ENCODE results near the gene HEY2.

Gene HEY2

DNA sequence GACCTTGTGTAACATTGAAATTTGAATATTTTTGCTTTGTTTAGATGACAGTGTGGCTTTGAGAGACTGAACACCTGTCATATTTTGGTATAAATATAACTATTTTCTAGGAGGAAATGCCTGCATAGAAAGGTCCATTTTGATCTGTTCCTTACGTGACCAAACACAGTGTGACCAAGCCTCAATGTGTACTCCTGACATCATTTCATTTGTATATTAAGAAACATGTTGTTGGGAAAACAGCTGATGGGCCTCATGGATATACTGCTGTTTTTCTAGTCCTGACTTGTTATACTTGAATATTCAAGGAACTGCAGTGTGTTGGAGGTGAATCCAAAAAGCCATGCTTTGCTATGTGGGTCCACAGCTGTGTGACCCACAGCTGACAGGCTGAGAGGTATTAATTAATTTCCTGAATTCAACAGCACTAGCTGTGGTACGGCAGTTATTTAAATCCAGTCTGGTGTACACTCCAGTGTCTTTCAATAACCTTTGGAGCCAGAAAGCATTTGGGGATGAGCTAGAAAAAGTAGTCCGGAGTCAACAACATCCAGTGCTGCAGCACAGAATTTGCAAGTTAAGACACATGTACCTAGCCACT, 60.2 kb downstream of the HEY2 start:
- in situ Hi-C loops (cut with HindIII; ENCODE audit: low pct_ligation_motif_present, low sequenced_read_pairs), result no loop called here
- Histone ChIP-seq H3K27me3 (replicated peaks) (no peaks in the 10 kb centered on the region), H3K36me3 (replicated peaks) (no peaks in the 10 kb centered on the region), H3K4me3 (ENCODE audit: low read depth, low read length) (no peak overlapping the region), H3K27ac (no peak overlapping the region)
- no peak for DNase-seq
- TF ChIP-seq, protein P1, sequence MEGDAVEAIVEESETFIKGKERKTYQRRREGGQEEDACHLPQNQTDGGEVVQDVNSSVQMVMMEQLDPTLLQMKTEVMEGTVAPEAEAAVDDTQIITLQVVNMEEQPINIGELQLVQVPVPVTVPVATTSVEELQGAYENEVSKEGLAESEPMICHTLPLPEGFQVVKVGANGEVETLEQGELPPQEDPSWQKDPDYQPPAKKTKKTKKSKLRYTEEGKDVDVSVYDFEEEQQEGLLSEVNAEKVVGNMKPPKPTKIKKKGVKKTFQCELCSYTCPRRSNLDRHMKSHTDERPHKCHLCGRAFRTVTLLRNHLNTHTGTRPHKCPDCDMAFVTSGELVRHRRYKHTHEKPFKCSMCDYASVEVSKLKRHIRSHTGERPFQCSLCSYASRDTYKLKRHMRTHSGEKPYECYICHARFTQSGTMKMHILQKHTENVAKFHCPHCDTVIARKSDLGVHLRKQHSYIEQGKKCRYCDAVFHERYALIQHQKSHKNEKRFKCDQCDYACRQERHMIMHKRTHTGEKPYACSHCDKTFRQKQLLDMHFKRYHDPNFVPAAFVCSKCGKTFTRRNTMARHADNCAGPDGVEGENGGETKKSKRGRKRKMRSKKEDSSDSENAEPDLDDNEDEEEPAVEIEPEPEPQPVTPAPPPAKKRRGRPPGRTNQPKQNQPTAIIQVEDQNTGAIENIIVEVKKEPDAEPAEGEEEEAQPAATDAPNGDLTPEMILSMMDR (IDR thresholded peaks at IDR 0.05; ENCODE audit: low read depth, low read length, missing control alignments), result no peak

DNA sequence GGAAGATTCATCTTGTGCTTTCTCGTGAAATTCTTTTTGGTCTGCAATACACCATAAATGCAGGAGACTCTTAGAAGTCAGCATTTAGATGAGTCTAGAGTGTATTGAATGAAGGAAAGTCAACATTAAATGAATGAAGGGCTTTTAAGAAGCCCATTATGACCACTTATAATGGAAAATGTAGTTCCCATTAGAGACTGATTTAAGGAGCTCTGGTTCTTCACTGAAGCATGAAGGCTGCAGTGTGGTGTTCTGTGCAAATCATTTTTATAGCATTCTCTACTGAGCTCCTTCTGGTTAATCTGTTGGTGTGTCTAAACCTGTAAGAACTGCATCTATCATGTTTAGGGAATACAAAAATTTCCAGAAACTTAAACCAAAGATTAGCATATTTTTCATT, 61.0 kb downstream of the HEY2 start:
- no peak overlapping the region for H3K4me3 ChIP-seq (ENCODE audit: low read depth, low read length)
- H3K36me3 ChIP-seq (replicated peaks), result no peaks in the 10 kb centered on the region
- no peak for DNase-seq
- H3K27me3 ChIP-seq (replicated peaks), result no peaks in the 10 kb centered on the region
- in situ Hi-C loops (cut with HindIII; ENCODE audit: low pct_ligation_motif_present, low sequenced_read_pairs), result no loop called here
- TF ChIP-seq, protein P1 (IDR thresholded peaks at IDR 0.05; ENCODE audit: low read depth, low read length, missing control alignments), result no peak
- no peak overlapping the region for H3K27ac ChIP-seq
